OCI-LY1 (cell line): ENCODE measurements around the gene PKD1L1.

Experiments used
- H2AFZ ChIP-seq: fragments of 200-600 bp; sonication (generic), shearing (Covaris generic); 2 replicates; pipeline ENCODE4 v1.6.0; 2014; ENCODE audit warnings: antibody characterized with exemption, mild to moderate bottlenecking, low read length
- H3F3A ChIP-seq: fragments of 200-600 bp; sonication (generic), shearing (Covaris generic); 2 replicates; pipeline ENCODE4 v1.6.0; 2014; ENCODE audit warnings: mild to moderate bottlenecking, antibody characterized with exemption, low read length, moderate library complexity; ENCODE audit not compliant: insufficient read depth
- H3K27ac ChIP-seq: fragments of 200-600 bp; sonication (generic); 2 replicates; pipeline ENCODE4 v1.5.1; 2014; ENCODE audit warnings: low read length, mixed run types, mild to moderate bottlenecking, low read depth; ENCODE audit not compliant: poor library complexity, severe bottlenecking
- H3K27me3 ChIP-seq: fragments of 200-600 bp; sonication (generic); 2 replicates; pipeline ENCODE4 v1.6.0; 2014; ENCODE audit warnings: antibody characterized with exemption, mild to moderate bottlenecking, low read length, moderate library complexity; ENCODE audit not compliant: insufficient read depth
- H3K36me3 ChIP-seq: fragments of 200-600 bp; sonication (generic); 2 replicates; pipeline ENCODE4 v1.6.1; 2014; ENCODE audit warnings: mild to moderate bottlenecking, antibody characterized with exemption, low read length, moderate library complexity, mixed read lengths; ENCODE audit not compliant: insufficient read depth
- H3K4me1 ChIP-seq: fragments of 200-600 bp; sonication (generic); 2 replicates; pipeline ENCODE4 v1.5.1; 2014; ENCODE audit warnings: mild to moderate bottlenecking, low read length, moderate library complexity; ENCODE audit not compliant: insufficient read depth, severe bottlenecking
- H3K4me2 ChIP-seq: fragments of 200-600 bp; sonication (generic), shearing (Covaris generic); 2 replicates; pipeline ENCODE4 v1.6.1; 2014; ENCODE audit warnings: low read length
- H3K4me3 ChIP-seq: fragments of 200-600 bp; sonication (generic); 2 replicates; pipeline ENCODE4 v1.5.1; 2014; ENCODE audit warnings: low read length, low read depth, mild to moderate bottlenecking, mixed read lengths; ENCODE audit not compliant: poor library complexity, severe bottlenecking
- H3K79me2 ChIP-seq: fragments of 200-600 bp; shearing (Covaris generic); 2 replicates; pipeline ENCODE4 v1.6.1; 2016; ENCODE audit warnings: mixed run types, low read length, mixed read lengths; ENCODE audit not compliant: insufficient read depth
- H3K9ac ChIP-seq: fragments of 200-600 bp; sonication (generic), shearing (Covaris generic); 2 replicates; pipeline ENCODE4 v1.6.1; 2014; ENCODE audit warnings: mild to moderate bottlenecking, low read length, mixed read lengths
- H3K9me2 ChIP-seq: fragments of 200-600 bp; sonication (generic), shearing (Covaris generic); 2 replicates; pipeline ENCODE4 v1.6.1; 2014; ENCODE audit warnings: low read depth, mild to moderate bottlenecking, low read length, mixed read lengths
- H3K9me3 ChIP-seq: fragments of 200-600 bp; shearing (Covaris generic); 2 replicates; pipeline ENCODE4 v1.6.1; 2014; ENCODE audit warnings: low read length, mixed read lengths
- H4K20me1 ChIP-seq: fragments of 200-600 bp; sonication (generic), shearing (Covaris generic); 2 replicates; pipeline ENCODE4 v1.6.0; 2016; ENCODE audit warnings: mild to moderate bottlenecking, low read length; ENCODE audit not compliant: insufficient read depth
- EZH2 ChIP-seq: fragments of 200-600 bp; sonication (generic), shearing (Covaris generic); IDR thresholded peaks from 2 replicates; pipeline ENCODE4 v1.8.0; 2017; ENCODE audit warnings: borderline replicate concordance, mixed run types, mild to moderate bottlenecking, antibody characterized with exemption, low read length, moderate library complexity, mixed read lengths
- TF ChIP-seq, protein P1 (sequence below): fragments of 200-600 bp; sonication (generic), shearing (Covaris generic); IDR thresholded peaks from 2 replicates; pipeline ENCODE4 v1.5.1; 2017; ENCODE audit warnings: mild to moderate bottlenecking, antibody characterized with exemption, low read length, moderate library complexity, mixed read lengths

PKD1L1 gene

DNA sequence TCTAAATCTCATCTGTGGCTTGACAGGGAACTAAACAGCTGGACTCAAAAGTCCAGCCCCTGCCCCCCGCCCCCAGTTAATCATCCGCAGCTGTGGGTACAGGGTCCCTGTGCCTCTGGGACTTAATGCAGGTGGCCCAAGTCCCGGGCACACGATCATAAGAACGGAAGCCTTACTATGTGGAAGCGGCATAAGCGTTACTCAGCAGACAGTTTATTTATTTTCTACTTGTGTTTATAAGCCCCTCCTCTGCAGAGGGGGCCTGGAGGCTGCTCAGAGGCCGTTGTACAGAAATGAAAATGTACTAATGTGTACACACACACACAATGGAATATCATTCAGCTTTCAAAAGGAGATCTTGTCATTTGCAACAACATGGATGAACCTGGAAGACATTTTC, 208.4 kb downstream of the PKD1L1 start:
- no peak for TF ChIP-seq EZH2
- TF ChIP-seq, protein P1, sequence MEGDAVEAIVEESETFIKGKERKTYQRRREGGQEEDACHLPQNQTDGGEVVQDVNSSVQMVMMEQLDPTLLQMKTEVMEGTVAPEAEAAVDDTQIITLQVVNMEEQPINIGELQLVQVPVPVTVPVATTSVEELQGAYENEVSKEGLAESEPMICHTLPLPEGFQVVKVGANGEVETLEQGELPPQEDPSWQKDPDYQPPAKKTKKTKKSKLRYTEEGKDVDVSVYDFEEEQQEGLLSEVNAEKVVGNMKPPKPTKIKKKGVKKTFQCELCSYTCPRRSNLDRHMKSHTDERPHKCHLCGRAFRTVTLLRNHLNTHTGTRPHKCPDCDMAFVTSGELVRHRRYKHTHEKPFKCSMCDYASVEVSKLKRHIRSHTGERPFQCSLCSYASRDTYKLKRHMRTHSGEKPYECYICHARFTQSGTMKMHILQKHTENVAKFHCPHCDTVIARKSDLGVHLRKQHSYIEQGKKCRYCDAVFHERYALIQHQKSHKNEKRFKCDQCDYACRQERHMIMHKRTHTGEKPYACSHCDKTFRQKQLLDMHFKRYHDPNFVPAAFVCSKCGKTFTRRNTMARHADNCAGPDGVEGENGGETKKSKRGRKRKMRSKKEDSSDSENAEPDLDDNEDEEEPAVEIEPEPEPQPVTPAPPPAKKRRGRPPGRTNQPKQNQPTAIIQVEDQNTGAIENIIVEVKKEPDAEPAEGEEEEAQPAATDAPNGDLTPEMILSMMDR, result no peak
- Histone ChIP-seq H3K4me3 (no peak overlapping the region), H3K9ac (no peak overlapping the region), H3K4me2 (no peak overlapping the region), H3K79me2 (no peaks in the 10 kb centered on the region), H3K36me3 (no peaks in the 10 kb centered on the region), H4K20me1 (no peaks in the 10 kb centered on the region), H3K9me2 (no peaks in the 10 kb centered on the region), H2AFZ (no peak overlapping the region), H3F3A (no peaks in the 10 kb centered on the region), H3K27ac (no peak overlapping the region), H3K4me1 (peaks cover 22% of the 10 kb centered on the region), H3K27me3 (no peaks in the 10 kb centered on the region), H3K9me3 (no peaks in the 10 kb centered on the region)

DNA sequence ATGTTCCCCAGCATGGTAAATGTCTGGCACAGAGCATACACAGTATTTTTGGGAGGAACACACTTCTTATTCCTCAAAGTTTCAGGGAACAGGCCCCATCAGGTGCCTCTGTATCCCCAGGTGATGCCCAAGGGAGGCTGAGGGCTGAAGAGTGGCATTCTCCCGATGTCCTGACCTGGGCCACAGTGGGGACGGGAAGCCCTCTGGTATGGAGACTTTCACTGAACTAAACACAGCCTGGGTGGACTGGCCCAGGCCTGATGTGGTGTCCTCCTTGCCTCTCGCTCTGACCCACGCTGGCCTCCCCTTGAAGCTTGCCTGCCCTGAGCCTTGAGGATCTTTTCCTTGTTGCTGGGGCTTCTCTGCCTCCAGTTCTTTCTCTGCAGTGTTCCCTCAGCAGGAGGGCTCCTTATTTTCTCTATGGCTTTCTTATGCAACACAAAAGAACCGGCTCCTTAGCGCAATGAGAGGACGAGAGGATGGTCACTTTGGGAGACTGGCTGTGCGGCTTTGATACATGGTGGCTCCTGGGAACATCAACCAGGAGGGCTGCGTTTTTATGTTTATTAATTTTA, 208.9 kb downstream of the PKD1L1 start:
- H3K79me2 ChIP-seq, result no peaks in the 10 kb centered on the region
- H3K9me2 ChIP-seq, result no peaks in the 10 kb centered on the region
- H3K4me2 ChIP-seq, result no peak overlapping the region
- TF ChIP-seq, protein P1, result no peak
- TF ChIP-seq EZH2, result no peak
- H3K9ac ChIP-seq, result no peak overlapping the region
- no peak overlapping the region for H3K27ac ChIP-seq
- H3K4me1 ChIP-seq, result peaks cover 27% of the 10 kb centered on the region
- no peak overlapping the region for H2AFZ ChIP-seq
- H3K9me3 ChIP-seq, result no peaks in the 10 kb centered on the region
- no peaks in the 10 kb centered on the region for H3K36me3 ChIP-seq
- H4K20me1 ChIP-seq, result no peaks in the 10 kb centered on the region
- no peaks in the 10 kb centered on the region for H3F3A ChIP-seq
- no peak overlapping the region for H3K4me3 ChIP-seq
- no peaks in the 10 kb centered on the region for H3K27me3 ChIP-seq

DNA sequence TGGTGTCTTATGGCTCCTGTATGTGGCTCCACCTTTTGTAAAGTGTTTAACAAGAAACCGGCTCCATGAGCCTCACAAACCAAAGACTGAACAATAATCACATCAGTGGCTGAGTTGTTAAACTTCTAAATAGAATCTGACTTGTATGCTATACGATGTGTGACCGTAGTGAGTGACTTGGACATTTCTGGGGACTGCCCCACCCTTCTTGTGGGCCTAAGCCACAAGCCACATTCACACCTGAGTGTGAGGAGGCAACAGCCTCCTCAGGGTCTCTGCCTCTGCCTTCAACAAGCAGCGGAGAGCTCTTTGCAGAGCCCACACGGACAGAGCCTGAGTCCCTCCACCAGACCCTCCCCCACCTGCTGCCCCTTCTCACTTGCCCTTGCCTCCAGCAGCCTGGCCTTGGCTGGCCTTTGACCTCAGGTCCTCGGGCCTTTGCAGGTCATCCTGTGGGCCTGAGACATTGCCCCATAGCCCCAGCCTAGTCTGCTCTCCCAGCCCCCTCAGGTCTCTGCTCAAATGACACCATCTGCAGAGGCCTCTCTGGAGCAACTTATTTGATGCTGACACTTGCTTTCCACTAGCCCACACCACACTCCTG, 209.6 kb downstream of the PKD1L1 start:
- Histone ChIP-seq H4K20me1 (no peaks in the 10 kb centered on the region), H3K4me2 (no peak overlapping the region), H3K9ac (no peak overlapping the region), H3K79me2 (no peaks in the 10 kb centered on the region), H2AFZ (no peak overlapping the region), H3K27me3 (no peaks in the 10 kb centered on the region), H3F3A (no peaks in the 10 kb centered on the region), H3K4me3 (no peak overlapping the region), H3K36me3 (no peaks in the 10 kb centered on the region), H3K27ac (no peak overlapping the region), H3K4me1 (peaks cover 28% of the 10 kb centered on the region), H3K9me3 (no peaks in the 10 kb centered on the region), H3K9me2 (no peaks in the 10 kb centered on the region)
- TF ChIP-seq, protein P1, result no peak
- TF ChIP-seq EZH2, result no peak
